GM18505 (cell line): ENCODE measurements around the gene BCAR1.

Experiments used
- ATAC-seq: cut with Tn5 transposase; IDR thresholded peaks from one replicate; pipeline ENCODE4 v1.9.1; 2021; ENCODE audit not compliant: unreplicated experiment
- POLR2A ChIP-seq: IDR thresholded peaks from 4 replicates; pipeline ENCODE4 v1.6.1; 2011; ENCODE audit warnings: borderline replicate concordance; ENCODE audit not compliant: insufficient read depth, insufficient read length; ENCODE audit errors: extremely low read depth

Gene BCAR1

DNA sequence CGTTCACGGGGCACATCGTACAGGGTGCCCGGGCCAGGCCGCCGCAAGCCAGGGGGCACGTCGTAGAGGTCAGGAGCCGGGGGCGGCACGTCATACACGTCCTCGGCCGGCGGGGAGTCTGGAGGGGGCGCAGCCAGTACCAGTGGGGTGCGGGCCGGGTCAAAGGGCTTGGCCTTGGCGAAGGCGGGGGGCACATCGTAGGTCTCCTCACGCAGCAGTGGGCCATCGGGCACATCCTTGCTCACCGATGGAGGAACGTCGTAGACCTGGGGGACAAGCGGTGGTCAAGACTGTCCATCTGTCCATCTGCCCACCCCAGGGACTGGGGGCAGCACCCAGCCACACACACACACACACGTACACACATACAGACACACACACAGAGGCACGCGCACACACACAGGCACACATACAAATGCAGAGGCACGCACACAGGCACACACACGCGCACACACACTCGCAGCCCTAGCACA, 15.7 kb downstream of the BCAR1 start:
- ATAC-seq: no peak
- no peak for TF ChIP-seq POLR2A

DNA sequence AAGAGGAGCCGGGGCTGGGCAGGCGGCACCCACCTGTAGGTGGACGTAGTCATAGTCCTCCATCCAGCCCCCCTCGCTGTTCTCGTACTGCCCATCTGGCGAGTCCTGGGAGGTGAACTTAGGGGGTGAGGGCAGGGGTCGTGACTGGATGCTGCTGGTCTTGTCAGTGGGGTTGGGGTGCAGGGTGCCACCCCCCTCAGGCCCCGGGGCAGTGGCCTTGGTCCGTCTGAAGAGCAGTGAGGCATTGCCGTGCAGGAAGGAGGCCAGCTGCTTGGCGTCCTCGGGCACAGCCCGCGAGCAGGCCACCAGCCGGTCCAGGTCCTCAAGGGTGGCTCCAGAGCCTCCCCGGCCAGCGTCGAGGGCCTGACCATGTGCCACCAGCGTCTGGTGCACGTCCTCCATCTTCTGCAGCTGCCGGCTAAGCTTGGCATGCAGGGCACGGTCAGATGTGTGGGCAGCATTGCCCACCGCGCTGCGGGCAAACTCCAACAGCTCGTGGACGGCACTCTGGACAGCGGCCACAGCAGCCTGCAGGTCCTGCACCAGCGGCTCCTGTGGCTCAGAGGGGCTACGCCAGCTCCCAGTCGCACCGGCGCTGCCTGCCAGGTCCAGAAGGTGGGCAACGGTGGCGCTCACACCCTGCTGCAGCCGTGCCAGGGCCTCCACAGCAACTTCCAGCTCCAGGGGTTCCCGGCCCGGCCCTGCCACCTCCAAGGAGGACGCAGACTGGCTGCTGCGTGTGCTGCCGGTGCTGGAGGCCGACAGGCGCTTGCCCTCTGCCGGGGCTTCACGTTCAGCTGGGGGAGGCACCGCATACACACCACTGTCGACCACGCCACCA, 16.3 kb downstream of the BCAR1 start:
- TF ChIP-seq POLR2A: no peak
- no peak for ATAC-seq

DNA sequence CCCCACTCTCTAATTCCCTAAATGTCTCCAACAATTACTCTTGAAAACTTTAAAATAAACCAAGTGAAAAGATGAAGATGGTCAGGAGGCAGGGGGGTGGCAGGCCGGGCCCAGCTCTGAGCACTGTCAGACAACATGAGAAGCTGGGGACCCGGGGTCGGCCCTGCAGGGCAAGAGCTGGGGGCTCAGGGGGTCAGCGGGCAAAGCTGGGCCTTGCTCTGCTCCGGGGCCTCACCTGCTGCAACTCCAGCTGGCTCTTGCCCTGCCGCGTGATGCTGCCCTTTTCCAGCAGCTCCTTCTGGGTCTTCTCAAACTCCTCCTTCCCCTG, 17.8 kb downstream of the BCAR1 start:
- ATAC-seq: no peak
- no peak for TF ChIP-seq POLR2A

GRCh38 chr16:75231570-75231969, 19.9 kb downstream of the BCAR1 start:
- no peak for TF ChIP-seq POLR2A
- no peak for ATAC-seq

GRCh38 chr16:75230471-75231110, 20.8 kb downstream of the BCAR1 start:
- no peak for TF ChIP-seq POLR2A
- ATAC-seq: no peak

DNA sequence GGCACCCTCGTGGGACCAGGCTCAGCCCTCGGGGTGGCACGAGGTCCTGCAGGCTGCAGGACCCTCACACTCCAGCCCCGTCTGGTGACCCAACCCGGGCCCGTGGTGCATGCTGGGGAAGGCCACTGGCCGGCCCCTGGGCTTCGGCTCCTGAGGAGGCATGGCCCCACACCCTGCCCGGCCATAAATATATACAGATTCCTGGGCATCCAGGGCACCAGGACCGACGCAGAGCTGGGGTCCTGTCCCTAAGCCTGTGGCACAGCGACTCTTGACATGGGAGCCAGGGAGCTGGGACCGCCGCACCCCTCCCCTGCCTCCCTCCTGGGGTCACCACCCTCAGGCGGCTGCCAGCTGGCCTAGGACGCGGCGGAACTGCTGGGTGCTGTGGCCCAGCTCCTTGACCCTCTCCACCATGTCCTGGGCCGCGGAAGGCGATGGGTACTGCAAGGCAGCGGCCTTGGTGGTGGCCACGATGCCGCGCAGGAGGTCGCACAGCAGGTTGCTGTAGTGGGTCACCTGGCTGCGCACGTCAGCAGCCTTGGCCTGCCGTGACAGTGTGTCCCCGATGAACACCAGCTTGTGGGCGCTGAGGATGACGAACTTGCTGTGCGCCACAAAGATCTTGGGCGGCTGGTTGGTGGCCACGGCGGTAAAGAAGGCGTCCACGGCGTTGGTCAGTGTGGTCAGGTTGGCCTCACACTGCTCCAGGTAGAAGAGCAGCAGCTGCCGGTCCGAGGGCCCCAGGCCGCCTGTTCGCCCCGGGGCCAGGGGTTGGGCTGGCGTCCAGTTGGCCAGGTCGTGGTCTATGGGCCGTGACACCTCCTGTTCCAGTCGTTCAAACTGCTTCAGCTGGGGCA, 22.0 kb downstream of the BCAR1 start:
- ATAC-seq: no peak
- no peak for TF ChIP-seq POLR2A

- no peak for TF ChIP-seq POLR2A
- no peak for ATAC-seq
These were observed 23.1 kb downstream of the BCAR1 start for GRCh38 chr16:75228143-75228976.

GRCh38 chr16:75227361-75228142, 23.9 kb downstream of the BCAR1 start:
- no peak for ATAC-seq
- no peak for TF ChIP-seq POLR2A

DNA sequence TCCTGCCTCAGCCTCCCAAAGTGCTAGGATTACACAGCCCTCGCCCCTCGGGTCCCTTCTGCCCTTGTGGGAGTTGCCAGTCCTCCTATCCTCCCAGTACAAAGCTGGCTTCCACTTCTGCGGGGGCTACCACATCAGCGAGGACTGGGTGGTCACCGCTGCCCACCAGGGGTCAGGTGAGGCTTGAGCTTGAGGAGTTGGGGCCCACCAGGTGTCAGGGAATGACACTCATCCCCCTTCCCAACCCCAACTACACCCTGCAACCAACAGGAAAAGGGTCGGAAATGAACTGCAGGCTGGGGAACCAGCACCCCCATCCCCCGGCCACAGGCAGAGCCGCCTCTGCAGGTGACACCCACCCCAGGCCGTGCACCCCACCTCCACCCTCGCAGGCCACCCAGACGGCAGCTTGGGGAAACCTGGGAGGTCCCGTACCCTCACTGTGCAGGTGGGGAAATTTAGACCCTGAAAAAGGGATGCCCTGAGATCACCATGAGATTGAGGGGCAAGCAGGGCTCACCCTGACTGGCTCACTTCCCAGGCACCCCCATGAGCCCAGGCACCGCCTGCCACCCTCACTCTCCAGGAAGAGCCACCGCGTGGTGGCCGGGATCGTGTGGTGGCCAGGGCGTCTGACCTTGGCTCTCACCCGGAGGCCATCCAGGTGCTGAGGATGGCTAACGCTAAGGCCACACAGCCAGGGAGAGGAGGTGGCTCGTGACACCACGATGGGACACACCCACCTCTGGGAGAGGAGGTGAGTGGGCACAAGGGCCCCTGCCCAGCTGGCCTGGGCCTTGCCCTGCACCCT, 24.7 kb downstream of the BCAR1 start:
- no peak for TF ChIP-seq POLR2A
- no peak for ATAC-seq

- no peak for ATAC-seq
- TF ChIP-seq POLR2A: no peak
These were observed 25.5 kb downstream of the BCAR1 start for GRCh38 chr16:75225678-75226515.
